GM23338 (cell line): Measurements from ENCODE around the gene RAB11B. TPM values are rescaled to one million over a fixed set of nuclear protein-coding genes. Genes with fewer than 3 reads are reported as not detected.

Source experiments
- ATAC-seq: fragments of 200-7000 bp; cut with Tn5 transposase; 3 replicates; pipeline ENCODE4 v1.9.1; 2020
- DNase-seq: peaks from one replicate; pipeline ENCODE4 v3.0.0-alpha.2; 2015; ENCODE audit warnings: low spot score
- H2AFZ ChIP-seq: fragments of 200-600 bp; sonication (generic); 2 replicates; pipeline ENCODE4 v1.8.0; 2016; ENCODE audit warnings: antibody characterized with exemption, mild to moderate bottlenecking, moderate library complexity
- H3F3A ChIP-seq: fragments of 200-600 bp; sonication (generic); replicated peaks from 2 replicates; pipeline ENCODE4 v1.8.0; 2017; ENCODE audit warnings: antibody characterized with exemption, mixed run types, low read depth
- H3K27ac ChIP-seq: fragments of 200-600 bp; sonication (generic); 2 replicates; pipeline ENCODE4 v1.6.1; 2016; ENCODE audit warnings: low read depth
- H3K27me3 ChIP-seq: fragments of 200-600 bp; sonication (generic); 2 replicates; pipeline ENCODE4 v1.8.0; 2016; ENCODE audit warnings: mild to moderate bottlenecking, mixed run types, moderate library complexity; ENCODE audit not compliant: insufficient read depth
- H3K36me3 ChIP-seq: fragments of 200-600 bp; sonication (generic); 2 replicates; pipeline ENCODE4 v1.8.0; 2016; ENCODE audit warnings: mild to moderate bottlenecking; ENCODE audit not compliant: insufficient read depth
- H3K4me1 ChIP-seq: fragments of 200-600 bp; sonication (generic); 2 replicates; pipeline ENCODE4 v1.8.0; 2016; ENCODE audit warnings: mild to moderate bottlenecking, moderate library complexity; ENCODE audit not compliant: insufficient read depth
- H3K4me2 ChIP-seq: fragments of 200-600 bp; sonication (generic); 2 replicates; pipeline ENCODE4 v1.7.1; 2017; ENCODE audit warnings: mixed run types
- H3K4me3 ChIP-seq: fragments of 200-600 bp; sonication (generic); 2 replicates; pipeline ENCODE4 v1.6.1; 2016; ENCODE audit warnings: mixed run types
- H3K79me2 ChIP-seq: fragments of 200-600 bp; sonication (generic); replicated peaks from 2 replicates; pipeline ENCODE4 v1.8.0; 2017; ENCODE audit warnings: mild to moderate bottlenecking; ENCODE audit not compliant: insufficient read depth
- H3K9me2 ChIP-seq: fragments of 200-600 bp; sonication (generic); 2 replicates; pipeline ENCODE4 v1.8.0; 2017; ENCODE audit not compliant: insufficient read depth
- H4K20me1 ChIP-seq: fragments of 200-600 bp; sonication (generic); replicated peaks from 2 replicates; pipeline ENCODE4 v1.8.0; 2017; ENCODE audit warnings: mild to moderate bottlenecking; ENCODE audit not compliant: insufficient read depth
- H3K27ac Mint-ChIP-seq: 2 replicates; pipeline ENCODE4 v1.8.0; 2020; ENCODE audit warnings: inconsistent platforms, mild to moderate bottlenecking, moderate library complexity, mixed read lengths
- H3K27me3 Mint-ChIP-seq: 3 replicates; pipeline ENCODE4 v1.8.0; 2022; ENCODE audit warnings: low read depth, mild to moderate bottlenecking, moderate library complexity, mixed read lengths, inconsistent platforms; ENCODE audit not compliant: insufficient read depth, poor library complexity
- H3K36me3 Mint-ChIP-seq: 3 replicates; pipeline ENCODE4 v1.8.0; 2021; ENCODE audit warnings: low read depth, mild to moderate bottlenecking, inconsistent platforms, moderate library complexity, mixed read lengths
- H3K4me1 Mint-ChIP-seq: 3 replicates; pipeline ENCODE4 v1.8.0; 2020; ENCODE audit warnings: mild to moderate bottlenecking, inconsistent platforms, mixed read lengths
- H3K4me3 Mint-ChIP-seq: 3 replicates; pipeline ENCODE4 v1.8.0; 2021; ENCODE audit warnings: moderate library complexity, mild to moderate bottlenecking, inconsistent platforms, mixed read lengths
- H3K9me3 Mint-ChIP-seq: 3 replicates; pipeline ENCODE4 v1.8.0; 2020; ENCODE audit warnings: moderate library complexity, mild to moderate bottlenecking, inconsistent platforms, mixed read lengths
- CREB1 ChIP-seq: fragments of 250-450 bp; sonication (Bioruptor Pico); IDR thresholded peaks from 2 replicates; pipeline ENCODE4 v1.5.0; 2020; ENCODE audit warnings: low read depth, mild to moderate bottlenecking, moderate library complexity
- CTCF ChIP-seq, 2 experiments: fragments of 200-600 bp in 1 of 2; sonication (generic) in 1 of 2; conservative IDR thresholded peaks; 2 replicates each; pipeline versions ENCODE4 v1.5.1 to v1.6.1; 2016 to 2017; ENCODE audit warnings: antibody characterized with exemption in 2 of 2, low read depth in 2 of 2, mild to moderate bottlenecking in 2 of 2, moderate library complexity in 1 of 2
- NANOG ChIP-seq: IDR thresholded peaks from 2 replicates; pipeline ENCODE4 v1.6.1; 2016; ENCODE audit warnings: antibody characterized with exemption, borderline replicate concordance
- POLR2AphosphoS5 ChIP-seq: IDR thresholded peaks from 2 replicates; pipeline ENCODE4 v1.6.1; 2016; ENCODE audit warnings: antibody characterized with exemption, low read depth
- STAT1 ChIP-seq: IDR thresholded peaks from one replicate; pipeline ENCODE4 v1.6.1; 2016; ENCODE audit warnings: antibody characterized with exemption; ENCODE audit not compliant: unreplicated experiment
- polyA plus RNA-seq: library from polyadenylated mRNA; unstranded; fragments of >200 nt; fragmentation: Nextera tagmentation; extraction: Ambion mirVana; gene quantifications from 2 replicates; pipeline ENCODE4 v1.2.1, GENCODE V29; 2016
- total RNA-seq: library from RNA; depleted of rRNA; stranded (reverse); fragments of >200 nt; shearing (Covaris generic); gene quantifications from 2 replicates; pipeline ENCODE4 v1.2.3, GENCODE V29; 2014
- TF ChIP-seq, protein P1 (sequence below): fragments of 250-450 bp; sonication (Bioruptor Pico); IDR thresholded peaks from 2 replicates; pipeline ENCODE4 v1.5.0; 2020; ENCODE audit warnings: mild to moderate bottlenecking, moderate library complexity

Gene RAB11B
- total and polyA plus RNA-seq, 2 experiments from 2014 or later, result 66.0 to 79.6 TPM

- TF ChIP-seq CTCF (conservative IDR thresholded peaks at IDR 0.05; ENCODE audit: low read depth in 2 of 2), result no peak
- TF ChIP-seq, protein P1, sequence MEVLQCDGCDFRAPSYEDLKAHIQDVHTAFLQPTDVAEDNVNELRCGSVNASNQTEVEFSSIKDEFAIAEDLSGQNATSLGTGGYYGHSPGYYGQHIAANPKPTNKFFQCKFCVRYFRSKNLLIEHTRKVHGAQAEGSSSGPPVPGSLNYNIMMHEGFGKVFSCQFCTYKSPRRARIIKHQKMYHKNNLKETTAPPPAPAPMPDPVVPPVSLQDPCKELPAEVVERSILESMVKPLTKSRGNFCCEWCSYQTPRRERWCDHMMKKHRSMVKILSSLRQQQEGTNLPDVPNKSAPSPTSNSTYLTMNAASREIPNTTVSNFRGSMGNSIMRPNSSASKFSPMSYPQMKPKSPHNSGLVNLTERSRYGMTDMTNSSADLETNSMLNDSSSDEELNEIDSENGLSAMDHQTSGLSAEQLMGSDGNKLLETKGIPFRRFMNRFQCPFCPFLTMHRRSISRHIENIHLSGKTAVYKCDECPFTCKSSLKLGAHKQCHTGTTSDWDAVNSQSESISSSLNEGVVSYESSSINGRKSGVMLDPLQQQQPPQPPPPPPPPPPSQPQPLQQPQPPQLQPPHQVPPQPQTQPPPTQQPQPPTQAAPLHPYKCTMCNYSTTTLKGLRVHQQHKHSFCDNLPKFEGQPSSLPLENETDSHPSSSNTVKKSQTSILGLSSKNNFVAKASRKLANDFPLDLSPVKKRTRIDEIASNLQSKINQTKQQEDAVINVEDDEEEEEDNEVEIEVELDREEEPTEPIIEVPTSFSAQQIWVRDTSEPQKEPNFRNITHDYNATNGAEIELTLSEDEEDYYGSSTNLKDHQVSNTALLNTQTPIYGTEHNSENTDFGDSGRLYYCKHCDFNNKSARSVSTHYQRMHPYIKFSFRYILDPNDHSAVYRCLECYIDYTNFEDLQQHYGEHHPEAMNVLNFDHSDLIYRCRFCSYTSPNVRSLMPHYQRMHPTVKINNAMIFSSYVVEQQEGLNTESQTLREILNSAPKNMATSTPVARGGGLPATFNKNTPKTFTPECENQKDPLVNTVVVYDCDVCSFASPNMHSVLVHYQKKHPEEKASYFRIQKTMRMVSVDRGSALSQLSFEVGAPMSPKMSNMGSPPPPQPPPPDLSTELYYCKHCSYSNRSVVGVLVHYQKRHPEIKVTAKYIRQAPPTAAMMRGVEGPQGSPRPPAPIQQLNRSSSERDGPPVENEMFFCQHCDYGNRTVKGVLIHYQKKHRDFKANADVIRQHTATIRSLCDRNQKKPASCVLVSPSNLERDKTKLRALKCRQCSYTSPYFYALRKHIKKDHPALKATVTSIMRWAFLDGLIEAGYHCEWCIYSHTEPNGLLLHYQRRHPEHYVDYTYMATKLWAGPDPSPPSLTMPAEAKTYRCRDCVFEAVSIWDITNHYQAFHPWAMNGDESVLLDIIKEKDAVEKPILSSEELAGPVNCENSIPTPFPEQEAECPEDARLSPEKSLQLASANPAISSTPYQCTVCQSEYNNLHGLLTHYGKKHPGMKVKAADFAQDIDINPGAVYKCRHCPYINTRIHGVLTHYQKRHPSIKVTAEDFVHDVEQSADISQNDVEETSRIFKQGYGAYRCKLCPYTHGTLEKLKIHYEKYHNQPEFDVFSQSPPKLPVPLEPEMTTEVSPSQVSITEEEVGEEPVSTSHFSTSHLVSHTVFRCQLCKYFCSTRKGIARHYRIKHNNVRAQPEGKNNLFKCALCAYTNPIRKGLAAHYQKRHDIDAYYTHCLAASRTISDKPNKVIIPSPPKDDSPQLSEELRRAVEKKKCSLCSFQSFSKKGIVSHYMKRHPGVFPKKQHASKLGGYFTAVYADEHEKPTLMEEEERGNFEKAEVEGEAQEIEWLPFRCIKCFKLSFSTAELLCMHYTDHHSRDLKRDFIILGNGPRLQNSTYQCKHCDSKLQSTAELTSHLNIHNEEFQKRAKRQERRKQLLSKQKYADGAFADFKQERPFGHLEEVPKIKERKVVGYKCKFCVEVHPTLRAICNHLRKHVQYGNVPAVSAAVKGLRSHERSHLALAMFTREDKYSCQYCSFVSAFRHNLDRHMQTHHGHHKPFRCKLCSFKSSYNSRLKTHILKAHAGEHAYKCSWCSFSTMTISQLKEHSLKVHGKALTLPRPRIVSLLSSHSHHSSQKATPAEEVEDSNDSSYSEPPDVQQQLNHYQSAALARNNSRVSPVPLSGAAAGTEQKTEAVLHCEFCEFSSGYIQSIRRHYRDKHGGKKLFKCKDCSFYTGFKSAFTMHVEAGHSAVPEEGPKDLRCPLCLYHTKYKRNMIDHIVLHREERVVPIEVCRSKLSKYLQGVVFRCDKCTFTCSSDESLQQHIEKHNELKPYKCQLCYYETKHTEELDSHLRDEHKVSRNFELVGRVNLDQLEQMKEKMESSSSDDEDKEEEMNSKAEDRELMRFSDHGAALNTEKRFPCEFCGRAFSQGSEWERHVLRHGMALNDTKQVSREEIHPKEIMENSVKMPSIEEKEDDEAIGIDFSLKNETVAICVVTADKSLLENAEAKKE (CRISPR knock-in tag), result no peak
- no peak for TF ChIP-seq CREB1 (CRISPR knock-in tag)
Measured at GRCh38 chr19:8342316-8342683, 47.9 kb upstream of the RAB11B start (continued).

GRCh38 chr19:8342684-8343482, 47.3 kb upstream of the RAB11B start, which contains the start of gene KANK3:
Gene KANK3 (minus strand): TSS chr19:8343262. CDS start chr19:8337828, 5,434 bp downstream.
- H3K4me3 ChIP-seq, result peak within 1 kb of the TSS; percentile 83
- H3K4me3 Mint-ChIP-seq, result peak within 1 kb of the TSS; percentile 71
- no peaks in the 10 kb centered on the region for H4K20me1 ChIP-seq
- no peaks in the 10 kb centered on the region for H3K79me2 ChIP-seq
- peak within 1 kb of the TSS; percentile 84 for H3K4me2 ChIP-seq
- ATAC-seq (peak; percentile 97), DNase-seq (peak; percentile 100)
- H3K4me1 ChIP-seq, result peaks cover 8% of the 10 kb centered on the region; the same call in 1 of the 2 replicates
- no peaks in the 10 kb centered on the region for H3K9me3 Mint-ChIP-seq
- no peaks in the 10 kb centered on the region for H3K9me2 ChIP-seq
- H3K36me3 ChIP-seq, result no peaks in the 10 kb centered on the region
- H3K27me3 Mint-ChIP-seq, result peaks cover 30% of the 10 kb centered on the region
- no peak within 1 kb of the TSS for H3K27ac ChIP-seq
- no peaks in the 10 kb centered on the region for H3K36me3 Mint-ChIP-seq
- H3K27me3 ChIP-seq, result peaks cover 9% of the 10 kb centered on the region; the same call in 1 of the 2 replicates
- H3K4me1 Mint-ChIP-seq, result peaks cover 13% of the 10 kb centered on the region
- H2AFZ ChIP-seq, result peak within 1 kb of the TSS; percentile 93
- H3K27ac Mint-ChIP-seq, result no peak within 1 kb of the TSS
- H3F3A ChIP-seq, result no peaks in the 10 kb centered on the region; the same call in 1 of the 2 replicates
- TF ChIP-seq, protein P1 (CRISPR knock-in tag), result no peak
- no peak for TF ChIP-seq NANOG
- no peak for TF ChIP-seq STAT1
- peak; percentile 76 for TF ChIP-seq POLR2AphosphoS5
- TF ChIP-seq CREB1 (CRISPR knock-in tag), result 0 out of 2 replicates have a peak, but pooled peaks have one; percentile 40
